Neural progenitor cell (in vitro differentiated cells): ENCODE results near the gene IFITM10. TPM values are rescaled to one million over a fixed set of nuclear protein-coding genes. Genes with fewer than 3 reads are reported as not detected.

Experiments
- DNase-seq: peaks from one replicate; pipeline ENCODE4 v3.0.0-alpha.2; 2016; ENCODE audit warnings: low spot score
- H2AFZ ChIP-seq: fragments of 200-600 bp; sonication (generic); replicated peaks from 2 replicates; pipeline ENCODE4 v1.6.1; 2016; ENCODE audit warnings: antibody characterized with exemption
- H3F3A ChIP-seq: fragments of 200-600 bp; sonication (generic); 2 replicates; pipeline ENCODE4 v1.6.1; 2016; ENCODE audit warnings: antibody characterized with exemption, low read depth
- H3K27ac ChIP-seq: fragments of 200-600 bp; sonication (generic); 2 replicates; pipeline ENCODE4 v1.5.1; 2016; ENCODE audit warnings: mild to moderate bottlenecking
- H3K27me3 ChIP-seq: fragments of 200-600 bp; sonication (generic); 2 replicates; pipeline ENCODE4 v1.6.1; 2016; ENCODE audit warnings: mild to moderate bottlenecking, moderate library complexity
- H3K36me3 ChIP-seq: fragments of 200-600 bp; sonication (generic); 2 replicates; pipeline ENCODE4 v1.5.1; 2016
- H3K4me1 ChIP-seq: fragments of 200-600 bp; sonication (generic); 2 replicates; pipeline ENCODE4 v1.6.1; 2016; ENCODE audit warnings: mixed run types
- H3K4me2 ChIP-seq: fragments of 200-600 bp; sonication (generic); 2 replicates; pipeline ENCODE4 v1.6.1; 2016
- H3K4me3 ChIP-seq: fragments of 200-600 bp; sonication (generic); 2 replicates; pipeline ENCODE4 v1.5.1; 2016
- H3K79me2 ChIP-seq: fragments of 200-600 bp; sonication (generic); 2 replicates; pipeline ENCODE4 v1.6.1; 2016; ENCODE audit warnings: low read depth
- H3K9ac ChIP-seq: fragments of 200-600 bp; sonication (generic); 2 replicates; pipeline ENCODE4 v1.6.1; 2016
- H3K9me3 ChIP-seq: fragments of 200-600 bp; sonication (generic); 2 replicates; pipeline ENCODE4 v1.5.1; 2016; ENCODE audit warnings: low read depth
- H4K20me1 ChIP-seq: fragments of 200-600 bp; sonication (generic); 2 replicates; pipeline ENCODE4 v1.6.1; 2016; ENCODE audit warnings: low read depth
- H3K27ac Mint-ChIP-seq: 3 replicates; pipeline ENCODE4 v1.8.0; 2021; ENCODE audit warnings: mixed read lengths
- H3K27me3 Mint-ChIP-seq: 2 replicates; pipeline ENCODE4 v1.8.0; 2022; ENCODE audit warnings: low read depth, mild to moderate bottlenecking, inconsistent platforms, moderate library complexity, mixed read lengths; ENCODE audit not compliant: insufficient read depth
- H3K36me3 Mint-ChIP-seq: 3 replicates; pipeline ENCODE4 v1.8.0; 2021; ENCODE audit warnings: mixed read lengths
- H3K4me1 Mint-ChIP-seq: 3 replicates; pipeline ENCODE4 v1.8.0; 2021; ENCODE audit warnings: mixed read lengths
- H3K4me3 Mint-ChIP-seq: 3 replicates; pipeline ENCODE4 v1.8.0; 2021; ENCODE audit warnings: mild to moderate bottlenecking, moderate library complexity, mixed read lengths
- H3K9me3 Mint-ChIP-seq: 3 replicates; pipeline ENCODE4 v1.8.0; 2020; ENCODE audit warnings: mixed read lengths
- EZH2 ChIP-seq: fragments of 200-600 bp; sonication (generic); IDR thresholded peaks from 2 replicates; pipeline ENCODE4 v1.6.1; 2017; ENCODE audit warnings: antibody characterized with exemption, mild to moderate bottlenecking, moderate library complexity
- EZH2phosphoT487 ChIP-seq: fragments of 200-600 bp; sonication (generic); IDR thresholded peaks from 2 replicates; pipeline ENCODE4 v1.6.1; 2017; ENCODE audit warnings: antibody characterized with exemption
- total RNA-seq: library from RNA; depleted of rRNA; stranded (reverse); fragments of >200 nt; gene quantifications from 2 replicates; pipeline ENCODE4 v1.2.3, GENCODE V29; 2015; ENCODE audit warnings: low replicate concordance
- TF ChIP-seq, protein P1 (sequence below): fragments of 200-600 bp; sonication (generic); IDR thresholded peaks from 2 replicates; pipeline ENCODE4 v1.5.1; 2017; ENCODE audit warnings: antibody characterized with exemption, mild to moderate bottlenecking

IFITM10 gene
- total RNA-seq, 1 donor from 2014 or later = not detected

DNA sequence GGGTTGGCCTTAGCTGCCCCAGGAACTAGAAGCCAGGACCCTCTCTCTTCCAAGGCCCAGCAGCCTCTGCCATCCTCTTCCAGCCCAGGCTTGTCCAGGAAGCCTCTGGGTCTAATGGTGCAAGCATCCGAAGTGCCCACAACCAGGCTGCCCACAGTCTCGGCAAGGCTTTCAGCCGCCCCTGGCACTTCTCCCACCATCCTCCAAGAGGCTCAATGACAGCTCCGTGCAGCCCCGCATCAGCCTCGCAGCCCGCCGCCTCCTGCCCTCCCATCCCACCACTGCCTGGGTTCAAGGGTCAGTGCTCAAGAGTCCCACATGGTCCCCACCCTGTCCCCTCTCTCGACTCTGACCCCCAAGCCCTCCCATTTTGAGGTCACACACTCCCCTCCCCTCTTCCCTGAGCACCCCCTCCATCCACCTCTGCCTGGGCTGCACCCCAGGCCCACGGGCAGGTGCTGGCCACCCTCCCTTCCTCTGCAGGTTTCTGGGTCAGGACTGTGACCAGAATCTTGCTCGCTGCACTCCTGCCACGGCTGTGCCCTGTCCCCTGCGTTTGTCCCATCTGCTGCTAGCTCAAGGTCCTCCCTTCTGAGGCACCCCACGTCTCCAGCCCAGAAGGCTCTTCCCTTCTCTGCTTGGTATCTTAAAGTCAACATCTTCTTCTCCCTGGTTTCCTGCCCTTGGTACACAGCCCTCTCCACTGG, 17.2 kb downstream of the IFITM10 start:
- no peak overlapping the region for H3K4me2 ChIP-seq
- H3K4me1 ChIP-seq = peaks cover 3% of the 10 kb centered on the region
- peaks cover 11% of the 10 kb centered on the region for H3F3A ChIP-seq
- H4K20me1 ChIP-seq = no peaks in the 10 kb centered on the region
- H3K27ac Mint-ChIP-seq = no peak overlapping the region
- H3K36me3 ChIP-seq = no peaks in the 10 kb centered on the region
- H3K9ac ChIP-seq = no peak overlapping the region
- H3K4me1 Mint-ChIP-seq = peaks cover 13% of the 10 kb centered on the region
- H3K27ac ChIP-seq = no peak overlapping the region
- H3K27me3 ChIP-seq = peaks cover 70% of the 10 kb centered on the region
- H2AFZ ChIP-seq = no peak overlapping the region
- no peaks in the 10 kb centered on the region for H3K79me2 ChIP-seq
- no peak for TF ChIP-seq EZH2phosphoT487
- TF ChIP-seq, protein P1, sequence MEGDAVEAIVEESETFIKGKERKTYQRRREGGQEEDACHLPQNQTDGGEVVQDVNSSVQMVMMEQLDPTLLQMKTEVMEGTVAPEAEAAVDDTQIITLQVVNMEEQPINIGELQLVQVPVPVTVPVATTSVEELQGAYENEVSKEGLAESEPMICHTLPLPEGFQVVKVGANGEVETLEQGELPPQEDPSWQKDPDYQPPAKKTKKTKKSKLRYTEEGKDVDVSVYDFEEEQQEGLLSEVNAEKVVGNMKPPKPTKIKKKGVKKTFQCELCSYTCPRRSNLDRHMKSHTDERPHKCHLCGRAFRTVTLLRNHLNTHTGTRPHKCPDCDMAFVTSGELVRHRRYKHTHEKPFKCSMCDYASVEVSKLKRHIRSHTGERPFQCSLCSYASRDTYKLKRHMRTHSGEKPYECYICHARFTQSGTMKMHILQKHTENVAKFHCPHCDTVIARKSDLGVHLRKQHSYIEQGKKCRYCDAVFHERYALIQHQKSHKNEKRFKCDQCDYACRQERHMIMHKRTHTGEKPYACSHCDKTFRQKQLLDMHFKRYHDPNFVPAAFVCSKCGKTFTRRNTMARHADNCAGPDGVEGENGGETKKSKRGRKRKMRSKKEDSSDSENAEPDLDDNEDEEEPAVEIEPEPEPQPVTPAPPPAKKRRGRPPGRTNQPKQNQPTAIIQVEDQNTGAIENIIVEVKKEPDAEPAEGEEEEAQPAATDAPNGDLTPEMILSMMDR = no peak
- no peak for TF ChIP-seq EZH2
- H3K9me3 Mint-ChIP-seq = peaks cover 14% of the 10 kb centered on the region
- no peak for DNase-seq
- peaks cover 25% of the 10 kb centered on the region for H3K27me3 Mint-ChIP-seq
- no peak overlapping the region for H3K4me3 Mint-ChIP-seq
- no peaks in the 10 kb centered on the region for H3K36me3 Mint-ChIP-seq
- H3K4me3 ChIP-seq = no peak overlapping the region
- no peaks in the 10 kb centered on the region for H3K9me3 ChIP-seq

DNA sequence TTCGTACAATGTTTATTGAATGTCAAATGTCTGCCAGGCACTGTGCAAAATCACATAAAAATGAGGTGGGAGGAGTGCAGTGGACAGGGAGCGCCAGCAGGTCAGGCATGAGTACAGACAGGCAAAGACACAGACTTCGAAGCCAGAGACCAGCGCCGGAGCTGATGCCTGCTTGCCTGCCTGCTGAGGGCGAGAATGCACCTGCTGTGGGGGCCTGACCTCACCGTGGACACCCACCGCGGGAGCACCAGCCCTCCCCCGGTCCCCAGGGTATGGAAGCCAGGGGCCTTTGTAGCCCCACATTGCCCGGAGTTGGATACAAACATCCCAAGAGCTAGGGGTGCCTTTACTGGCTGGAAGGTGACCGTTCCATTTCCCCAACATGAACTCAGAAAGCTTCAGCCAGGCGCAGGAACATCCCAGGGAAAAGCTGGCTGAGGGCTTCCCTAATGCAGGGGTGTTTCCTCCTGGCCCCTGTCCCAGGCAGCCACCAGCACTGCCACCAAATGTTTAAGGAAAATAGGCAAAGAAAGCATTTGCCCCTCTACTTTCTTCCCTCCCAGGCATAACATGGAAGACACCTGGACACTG, 17.9 kb downstream of the IFITM10 start:
- peaks cover 11% of the 10 kb centered on the region for H3F3A ChIP-seq
- TF ChIP-seq EZH2phosphoT487 = no peak
- TF ChIP-seq, protein P1 = no peak
- TF ChIP-seq EZH2 = no peak
- DNase-seq = no peak
- H3K27me3 Mint-ChIP-seq = peaks cover 25% of the 10 kb centered on the region
- H3K27ac ChIP-seq = no peak overlapping the region
- H3K4me1 Mint-ChIP-seq = peaks cover 13% of the 10 kb centered on the region
- no peak overlapping the region for H2AFZ ChIP-seq
- H3K9ac ChIP-seq = no peak overlapping the region
- H3K9me3 ChIP-seq = no peaks in the 10 kb centered on the region
- H3K4me1 ChIP-seq = peaks cover 3% of the 10 kb centered on the region
- H3K27me3 ChIP-seq = peaks cover 71% of the 10 kb centered on the region
- H3K9me3 Mint-ChIP-seq = peaks cover 12% of the 10 kb centered on the region
- no peak overlapping the region for H3K4me3 ChIP-seq
- no peaks in the 10 kb centered on the region for H3K79me2 ChIP-seq
- H3K36me3 Mint-ChIP-seq = no peaks in the 10 kb centered on the region
- H3K4me2 ChIP-seq = no peak overlapping the region
- H3K36me3 ChIP-seq = no peaks in the 10 kb centered on the region
- H3K27ac Mint-ChIP-seq = peak overlapping the region; percentile 4
- no peak overlapping the region for H3K4me3 Mint-ChIP-seq
- no peaks in the 10 kb centered on the region for H4K20me1 ChIP-seq

DNA sequence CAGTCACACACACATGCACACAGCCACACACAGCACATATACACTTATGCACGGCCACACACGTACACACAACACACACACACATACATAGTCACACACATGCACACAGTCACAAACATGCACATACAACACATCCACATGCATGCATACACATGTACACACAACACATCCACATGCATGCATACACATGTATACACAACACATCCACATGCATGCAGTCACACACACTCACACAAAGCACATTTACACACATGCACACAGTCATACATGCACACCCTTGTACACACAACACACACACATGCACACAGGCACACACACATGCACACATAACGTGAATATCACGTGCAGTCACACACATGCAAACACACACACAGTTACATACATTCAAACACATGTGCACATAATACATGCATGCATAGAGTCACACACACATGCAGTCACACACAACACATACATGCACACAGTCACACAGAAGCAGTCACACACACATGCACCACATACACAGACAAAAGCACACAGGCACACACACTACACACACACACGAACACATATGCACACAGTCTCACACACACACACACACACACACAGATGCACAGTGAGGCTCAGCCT, 18.8 kb downstream of the IFITM10 start:
- peak overlapping the region; percentile 25 for H3K4me3 Mint-ChIP-seq
- Histone ChIP-seq H3K79me2 (no peaks in the 10 kb centered on the region), H3K9ac (no peak overlapping the region), H3K27ac (no peak overlapping the region), H3K9me3 (no peaks in the 10 kb centered on the region), H3K4me1 (peaks cover 3% of the 10 kb centered on the region), H3K4me3 (no peak overlapping the region), H3K27me3 (peaks cover 70% of the 10 kb centered on the region), H3K4me2 (no peak overlapping the region), H2AFZ (no peak overlapping the region), H3F3A (peaks cover 11% of the 10 kb centered on the region), H3K36me3 (no peaks in the 10 kb centered on the region), H4K20me1 (no peaks in the 10 kb centered on the region)
- H3K36me3 Mint-ChIP-seq = no peaks in the 10 kb centered on the region
- peaks cover 27% of the 10 kb centered on the region for H3K27me3 Mint-ChIP-seq
- H3K4me1 Mint-ChIP-seq = peaks cover 13% of the 10 kb centered on the region
- TF ChIP-seq, protein P1 = no peak
- TF ChIP-seq EZH2 (no peak), EZH2phosphoT487 (no peak)
- H3K9me3 Mint-ChIP-seq = peaks cover 8% of the 10 kb centered on the region
- DNase-seq = no peak
- H3K27ac Mint-ChIP-seq = peak overlapping the region; percentile 1
